ENCODE measurements around the gene DIAPH3. TPM values are rescaled to one million over a fixed set of nuclear protein-coding genes. Genes with fewer than 3 reads are reported as not detected.

The DIAPH3 gene
- total RNA-seq, 2 donors from 2014 or later = 23.6 to 25.7 TPM

GRCh38 chr13:59730026-59730425 lies 433.7 kb downstream of the DIAPH3 start:
- no peak overlapping the region for H3K27ac ChIP-seq (ENCODE audit: low read depth, low read length)
- DNase-seq = no peak
- H3K9ac ChIP-seq (ENCODE audit: extremely low read depth, low read length, poor library complexity, severe bottlenecking) = no peak overlapping the region
- TF ChIP-seq, protein P1, sequence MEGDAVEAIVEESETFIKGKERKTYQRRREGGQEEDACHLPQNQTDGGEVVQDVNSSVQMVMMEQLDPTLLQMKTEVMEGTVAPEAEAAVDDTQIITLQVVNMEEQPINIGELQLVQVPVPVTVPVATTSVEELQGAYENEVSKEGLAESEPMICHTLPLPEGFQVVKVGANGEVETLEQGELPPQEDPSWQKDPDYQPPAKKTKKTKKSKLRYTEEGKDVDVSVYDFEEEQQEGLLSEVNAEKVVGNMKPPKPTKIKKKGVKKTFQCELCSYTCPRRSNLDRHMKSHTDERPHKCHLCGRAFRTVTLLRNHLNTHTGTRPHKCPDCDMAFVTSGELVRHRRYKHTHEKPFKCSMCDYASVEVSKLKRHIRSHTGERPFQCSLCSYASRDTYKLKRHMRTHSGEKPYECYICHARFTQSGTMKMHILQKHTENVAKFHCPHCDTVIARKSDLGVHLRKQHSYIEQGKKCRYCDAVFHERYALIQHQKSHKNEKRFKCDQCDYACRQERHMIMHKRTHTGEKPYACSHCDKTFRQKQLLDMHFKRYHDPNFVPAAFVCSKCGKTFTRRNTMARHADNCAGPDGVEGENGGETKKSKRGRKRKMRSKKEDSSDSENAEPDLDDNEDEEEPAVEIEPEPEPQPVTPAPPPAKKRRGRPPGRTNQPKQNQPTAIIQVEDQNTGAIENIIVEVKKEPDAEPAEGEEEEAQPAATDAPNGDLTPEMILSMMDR (conservative IDR thresholded peaks at IDR 0.05) = no peak
- H3K4me1 Mint-ChIP-seq = peaks cover 17% of the 10 kb centered on the region
- no peaks in the 10 kb centered on the region for H3K27me3 Mint-ChIP-seq (ENCODE audit: insufficient read depth)
- no peaks in the 10 kb centered on the region for H3K27me3 ChIP-seq (ENCODE audit: control insufficient read depth, insufficient read depth, low read length, poor library complexity, severe bottlenecking)
- 98% methylated on average over 3 of the region's 3 CpGs; no CpG with 5 or more reads in 1 of the 2 experiments for WGBS, 2 experiments (ENCODE audit: insufficient coverage in 1 of 2, insufficient read length in 1 of 2)
- H3K9me3 ChIP-seq (ENCODE audit: control insufficient read depth, low read length) = no peaks in the 10 kb centered on the region
- H3K36me3 ChIP-seq (ENCODE audit: control insufficient read depth, insufficient read depth, low read length) = peaks cover 4% of the 10 kb centered on the region
- H3K36me3 Mint-ChIP-seq (ENCODE audit: low read depth) = no peaks in the 10 kb centered on the region
- H3K9me3 Mint-ChIP-seq = no peaks in the 10 kb centered on the region
- H3K4me1 ChIP-seq (ENCODE audit: control insufficient read depth, insufficient read depth, low read length) = peaks cover 6% of the 10 kb centered on the region
- H3K4me3 ChIP-seq (ENCODE audit: low read length) = no peak overlapping the region
- H3K27ac Mint-ChIP-seq = no peak overlapping the region
- no peak overlapping the region for H3K4me3 Mint-ChIP-seq

- Histone ChIP-seq H3K36me3 (ENCODE audit: control insufficient read depth, insufficient read depth, low read length) (peaks cover 8% of the 10 kb centered on the region), H3K4me3 (ENCODE audit: low read length) (no peak overlapping the region), H3K27me3 (ENCODE audit: control insufficient read depth, insufficient read depth, low read length, poor library complexity, severe bottlenecking) (no peaks in the 10 kb centered on the region), H3K9me3 (ENCODE audit: control insufficient read depth, low read length) (no peaks in the 10 kb centered on the region), H3K4me1 (ENCODE audit: control insufficient read depth, insufficient read depth, low read length) (peaks cover 6% of the 10 kb centered on the region), H3K27ac (ENCODE audit: low read depth, low read length) (no peak overlapping the region), H3K9ac (ENCODE audit: extremely low read depth, low read length, poor library complexity, severe bottlenecking) (no peak overlapping the region)
- H3K9me3 Mint-ChIP-seq = no peaks in the 10 kb centered on the region
- TF ChIP-seq, protein P1 (conservative IDR thresholded peaks at IDR 0.05) = no peak
- no peaks in the 10 kb centered on the region for H3K27me3 Mint-ChIP-seq (ENCODE audit: insufficient read depth)
- DNase-seq = no peak
- no peak overlapping the region for H3K4me3 Mint-ChIP-seq
- H3K4me1 Mint-ChIP-seq = peaks cover 14% of the 10 kb centered on the region
- H3K36me3 Mint-ChIP-seq (ENCODE audit: low read depth) = no peaks in the 10 kb centered on the region
- no peak overlapping the region for H3K27ac Mint-ChIP-seq
- WGBS, 2 experiments (ENCODE audit: insufficient coverage in 1 of 2, insufficient read length in 1 of 2) = 89 to 97% methylated on average over 2 of the region's 3 CpGs
These were observed 434.7 kb downstream of the DIAPH3 start for GRCh38 chr13:59728896-59729545.

GRCh38 chr13:59721926-59722910 lies 441.5 kb downstream of the DIAPH3 start:
- DNase-seq = peak; percentile 65
- no peaks in the 10 kb centered on the region for H3K27me3 Mint-ChIP-seq (ENCODE audit: insufficient read depth)
- H3K9me3 ChIP-seq (ENCODE audit: control insufficient read depth, low read length) = no peaks in the 10 kb centered on the region
- H3K9me3 Mint-ChIP-seq = no peaks in the 10 kb centered on the region
- H3K9ac ChIP-seq (ENCODE audit: extremely low read depth, low read length, poor library complexity, severe bottlenecking) = no peak overlapping the region
- 94 to 97% methylated on average over 4 to 6 of the region's 6 CpGs for WGBS, 2 experiments (ENCODE audit: insufficient coverage in 1 of 2, insufficient read length in 1 of 2)
- H3K4me3 Mint-ChIP-seq = no peak overlapping the region
- no peaks in the 10 kb centered on the region for H3K27me3 ChIP-seq (ENCODE audit: control insufficient read depth, insufficient read depth, low read length, poor library complexity, severe bottlenecking)
- H3K4me1 Mint-ChIP-seq = peaks cover 13% of the 10 kb centered on the region
- TF ChIP-seq, protein P1 (conservative IDR thresholded peaks at IDR 0.05) = no peak
- peak overlapping the region; percentile 77 for H3K27ac Mint-ChIP-seq
- H3K36me3 ChIP-seq (ENCODE audit: control insufficient read depth, insufficient read depth, low read length) = peaks cover 4% of the 10 kb centered on the region
- no peak overlapping the region for H3K27ac ChIP-seq (ENCODE audit: low read depth, low read length)
- peaks cover 2% of the 10 kb centered on the region for H3K4me1 ChIP-seq (ENCODE audit: control insufficient read depth, insufficient read depth, low read length)
- peaks cover 1% of the 10 kb centered on the region for H3K36me3 Mint-ChIP-seq (ENCODE audit: low read depth)
- no peak overlapping the region for H3K4me3 ChIP-seq (ENCODE audit: low read length)

Data from endodermal cell (in vitro differentiated cells).